ENCODE data around the gene NRIP2. TPM values are rescaled to one million over a fixed set of nuclear protein-coding genes. Genes with fewer than 3 reads are reported as not detected.
A peak's percentile ranks its signal among the peaks of the same experiment; 100 is the strongest.

Gene NRIP2
- total RNA-seq, 2 experiments from 2014 or later: not detected

- BruUV-seq (replicated peaks): TSS peak; percentile 37
- Histone ChIP-seq H3K9me2 (ENCODE audit: insufficient read depth, low read length) (no peaks in the 10 kb centered on the region), H3K4me2 (ENCODE audit: low read length) (no peak overlapping the region), H3K36me3 (ENCODE audit: insufficient read depth, low read length) (peaks cover 21% of the 10 kb centered on the region), H3K27ac (ENCODE audit: low read depth, low read length, poor library complexity, severe bottlenecking) (no peak overlapping the region), H3K9me3 (ENCODE audit: low read length) (no peaks in the 10 kb centered on the region), H2AFZ (ENCODE audit: low read length) (no peak overlapping the region), H3K79me2 (ENCODE audit: insufficient read depth, low read depth, low read length) (peaks cover 24% of the 10 kb centered on the region), H3K4me3 (ENCODE audit: low read depth, low read length, poor library complexity, severe bottlenecking) (no peak overlapping the region), H3K4me1 (ENCODE audit: insufficient read depth, low read length, poor library complexity, severe bottlenecking) (peaks cover 21% of the 10 kb centered on the region), H4K20me1 (ENCODE audit: insufficient read depth, low read length) (peaks cover 21% of the 10 kb centered on the region)
- no peak for DNase-seq (ENCODE audit: low spot score)
- no peak for TF ChIP-seq EZH2phosphoT487 (IDR thresholded peaks at IDR 0.05; ENCODE audit: borderline replicate concordance, low read depth, low read length)
- no peak for TF ChIP-seq CTCF (conservative IDR thresholded peaks at IDR 0.05; ENCODE audit: low read length)
- CTCF ChIA-PET (ENCODE audit: unreplicated experiment): no interaction called here
- POLR2A ChIA-PET: no interaction called here
- intact Hi-C loops (cut with micrococcal nuclease; ENCODE audit: unreplicated experiment): no loop called here
Observed at GRCh38 chr12:2792671-2793500, 41.9 kb downstream of the NRIP2 start.

GRCh38 chr12:2791089-2791488 lies 43.7 kb downstream of the NRIP2 start:
- Histone ChIP-seq H3K79me2 (ENCODE audit: insufficient read depth, low read depth, low read length) (peaks cover 6% of the 10 kb centered on the region), H3K27ac (ENCODE audit: low read depth, low read length, poor library complexity, severe bottlenecking) (no peak overlapping the region), H3K9me2 (ENCODE audit: insufficient read depth, low read length) (no peaks in the 10 kb centered on the region), H2AFZ (ENCODE audit: low read length) (no peak overlapping the region), H3K4me3 (ENCODE audit: low read depth, low read length, poor library complexity, severe bottlenecking) (no peak overlapping the region), H3K4me1 (ENCODE audit: insufficient read depth, low read length, poor library complexity, severe bottlenecking) (peaks cover 11% of the 10 kb centered on the region), H4K20me1 (ENCODE audit: insufficient read depth, low read length) (peaks cover 3% of the 10 kb centered on the region), H3K36me3 (ENCODE audit: insufficient read depth, low read length) (peaks cover 3% of the 10 kb centered on the region), H3K9me3 (ENCODE audit: low read length) (no peaks in the 10 kb centered on the region), H3K4me2 (ENCODE audit: low read length) (no peak overlapping the region)
- ChIA-PET POLR2A (interaction anchor here (0.7 kb wide), 1 partner anchor 87 kb away, joined by 3 read pairs; no protein-coding TSS in a partner anchor), CTCF (ENCODE audit: unreplicated experiment) (no interaction called here)
- BruUV-seq (replicated peaks): no TSS peak
- intact Hi-C loops (cut with micrococcal nuclease; ENCODE audit: unreplicated experiment): no loop called here
- DNase-seq (ENCODE audit: low spot score): no peak
- TF ChIP-seq EZH2phosphoT487 (IDR thresholded peaks at IDR 0.05; ENCODE audit: borderline replicate concordance, low read depth, low read length) (no peak), CTCF (conservative IDR thresholded peaks at IDR 0.05; ENCODE audit: low read length) (no peak)

GRCh38 chr12:2785017-2785416 lies 49.8 kb downstream of the NRIP2 start:
- H3K9me2 ChIP-seq (ENCODE audit: insufficient read depth, low read length): no peaks in the 10 kb centered on the region
- no peaks in the 10 kb centered on the region for H3K36me3 ChIP-seq (ENCODE audit: insufficient read depth, low read length)
- no peaks in the 10 kb centered on the region for H3K9me3 ChIP-seq (ENCODE audit: low read length)
- no peak overlapping the region for H2AFZ ChIP-seq (ENCODE audit: low read length)
- TF ChIP-seq EZH2phosphoT487 (IDR thresholded peaks at IDR 0.05; ENCODE audit: borderline replicate concordance, low read depth, low read length) (no peak), CTCF (conservative IDR thresholded peaks at IDR 0.05; ENCODE audit: low read length) (no peak)
- H4K20me1 ChIP-seq (ENCODE audit: insufficient read depth, low read length): no peaks in the 10 kb centered on the region
- H3K4me2 ChIP-seq (ENCODE audit: low read length): no peak overlapping the region
- CTCF ChIA-PET (ENCODE audit: unreplicated experiment): no interaction called here
- POLR2A ChIA-PET: no interaction called here
- intact Hi-C loops (cut with micrococcal nuclease; ENCODE audit: unreplicated experiment): no loop called here
- H3K4me1 ChIP-seq (ENCODE audit: insufficient read depth, low read length, poor library complexity, severe bottlenecking): no peaks in the 10 kb centered on the region
- no peak overlapping the region for H3K27ac ChIP-seq (ENCODE audit: low read depth, low read length, poor library complexity, severe bottlenecking)
- no peaks in the 10 kb centered on the region for H3K79me2 ChIP-seq (ENCODE audit: insufficient read depth, low read depth, low read length)
- no peak overlapping the region for H3K4me3 ChIP-seq (ENCODE audit: low read depth, low read length, poor library complexity, severe bottlenecking)
- no peak for DNase-seq (ENCODE audit: low spot score)
- BruUV-seq (replicated peaks): no TSS peak
